GM19438 (cell line): Measurements from ENCODE around the gene ACRBP.

Source experiments
- ATAC-seq: cut with Tn5 transposase; IDR thresholded peaks from one replicate; pipeline ENCODE4 v1.9.1; 2021; ENCODE audit warnings: low read depth; ENCODE audit not compliant: unreplicated experiment

The ACRBP gene

GRCh38 chr12:6647083-6647604 is at the start of gene ACRBP:
Gene ACRBP, minus strand, starts transcription at chr12:6647432. Its CDS starts 66 bp downstream, at chr12:6647366.
- peak; percentile 66 for ATAC-seq

- no peak for ATAC-seq
Observed at GRCh38 chr12:6695313-6696045, 48.2 kb upstream of the ACRBP start.

GRCh38 chr12:6694701-6695100 is 47.5 kb upstream of the ACRBP start:
- no peak for ATAC-seq

- ATAC-seq = no peak
Observed at GRCh38 chr12:6693832-6694355, 46.7 kb upstream of the ACRBP start.

- no peak for ATAC-seq
Observed at GRCh38 chr12:6692888-6693287, 45.7 kb upstream of the ACRBP start.

GRCh38 chr12:6691473-6691872 is 44.2 kb upstream of the ACRBP start:
- no peak for ATAC-seq

GRCh38 chr12:6688999-6689882 is 42.0 kb upstream of the ACRBP start, which contains the start of gene ZNF384:
Gene ZNF384, minus strand, starts transcription at chr12:6689375. Its CDS starts 9,855 bp downstream, at chr12:6679520.
- peak; percentile 87 for ATAC-seq

GRCh38 chr12:6688543-6688998 is 41.3 kb upstream of the ACRBP start:
- ATAC-seq = no peak

GRCh38 chr12:6685814-6686213 is 38.6 kb upstream of the ACRBP start:
- ATAC-seq = no peak

- ATAC-seq = no peak
Observed at GRCh38 chr12:6684609-6685008, 37.4 kb upstream of the ACRBP start.

GRCh38 chr12:6676962-6677361 is 29.7 kb upstream of the ACRBP start:
- ATAC-seq = no peak

- no peak for ATAC-seq
Observed at GRCh38 chr12:6672143-6672542, 24.9 kb upstream of the ACRBP start.

GRCh38 chr12:6667559-6668210 is 20.5 kb upstream of the ACRBP start:
- no peak for ATAC-seq

GRCh38 chr12:6666211-6666610 is 19.0 kb upstream of the ACRBP start:
- no peak for ATAC-seq

GRCh38 chr12:6664902-6665301 is 17.7 kb upstream of the ACRBP start:
- no peak for ATAC-seq

GRCh38 chr12:6662906-6663742 is 15.9 kb upstream of the ACRBP start, which contains the start of gene ING4:
Gene ING4, minus strand, starts transcription at chr12:6663119. Its CDS starts 18 bp downstream, at chr12:6663101.
- peak; percentile 96 for ATAC-seq

GRCh38 chr12:6662602-6662905 is 15.3 kb upstream of the ACRBP start:
- ATAC-seq = no peak

GRCh38 chr12:6653987-6654386 is 6.8 kb upstream of the ACRBP start:
- no peak for ATAC-seq

GRCh38 chr12:6653342-6653741 is 6.1 kb upstream of the ACRBP start:
- ATAC-seq = no peak

- ATAC-seq = no peak
Observed at GRCh38 chr12:6652391-6652790, 5.2 kb upstream of the ACRBP start.
